Measurements from ENCODE around the gene UBL4A.

UBL4A gene

GRCh38 chrX:154481911-154482601, 4.4 kb downstream of the UBL4A start:
- no peak for DNase-seq

GRCh38 chrX:154481195-154481594, 5.2 kb downstream of the UBL4A start:
- DNase-seq: no peak

DNA sequence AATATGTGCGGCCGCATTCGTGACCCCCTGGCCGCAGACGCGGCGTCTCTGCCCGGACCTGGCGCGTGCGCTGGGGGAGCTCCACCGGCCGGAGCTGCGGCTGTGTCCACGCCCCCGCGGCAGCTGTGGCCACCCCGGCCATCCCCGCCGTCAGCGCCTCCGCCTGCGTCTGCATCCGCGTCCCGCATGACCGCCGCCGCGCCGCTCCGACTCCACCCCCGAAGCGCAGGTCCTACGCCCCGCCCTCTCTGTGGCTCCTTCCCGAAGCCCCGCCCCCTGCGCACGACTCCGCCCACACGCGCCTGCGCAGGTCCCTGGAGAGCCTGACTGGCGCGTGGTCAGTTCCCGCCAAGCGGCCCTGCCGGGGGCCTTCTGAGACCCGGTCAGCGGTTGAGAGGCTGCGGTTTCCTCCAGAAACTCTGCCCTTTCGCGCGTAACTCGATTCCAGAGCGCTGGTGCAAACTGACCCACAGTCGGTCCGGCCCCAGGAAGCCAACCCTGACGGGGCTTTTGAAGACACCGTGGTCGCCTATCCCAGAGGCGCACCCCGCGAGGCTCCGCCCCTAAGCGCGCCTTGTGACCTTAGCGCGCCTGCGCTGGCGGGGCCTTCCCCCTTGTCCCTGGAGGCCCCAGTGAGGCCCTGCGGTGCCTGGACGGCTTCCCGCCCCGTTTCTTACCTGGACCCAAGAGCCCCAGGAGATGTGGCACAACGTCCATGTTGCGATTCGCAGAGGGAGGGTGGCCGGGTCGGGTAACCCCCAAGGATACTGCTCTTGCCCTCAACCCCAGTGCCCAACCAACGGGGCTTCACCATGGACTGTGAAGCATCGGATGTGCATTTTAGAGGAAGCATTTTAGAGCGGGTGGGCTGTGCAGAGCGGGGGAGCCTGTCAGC, 7.4 kb downstream of the UBL4A start, which contains the start of gene LAGE3:
Gene LAGE3, minus strand, starts transcription at position 554 of the 895 bp plus-strand sequence. Its CDS starts 366 bp downstream, at position 188.
- peak; percentile 95 for DNase-seq

- no peak for DNase-seq
Observed at GRCh38 chrX:154477891-154478477, 8.4 kb downstream of the UBL4A start.

GRCh38 chrX:154476821-154477220, 9.6 kb downstream of the UBL4A start:
- DNase-seq: no peak

- no peak for DNase-seq
Observed at GRCh38 chrX:154473683-154474082, 12.7 kb downstream of the UBL4A start.

GRCh38 chrX:154472685-154473632, 13.5 kb downstream of the UBL4A start:
- no peak for DNase-seq

- DNase-seq: no peak
Observed at GRCh38 chrX:154471839-154472684, 14.4 kb downstream of the UBL4A start.

GRCh38 chrX:154470914-154471568, 15.4 kb downstream of the UBL4A start:
- DNase-seq: no peak

- DNase-seq: no peak
Observed at GRCh38 chrX:154470434-154470833, 16.0 kb downstream of the UBL4A start.

DNA sequence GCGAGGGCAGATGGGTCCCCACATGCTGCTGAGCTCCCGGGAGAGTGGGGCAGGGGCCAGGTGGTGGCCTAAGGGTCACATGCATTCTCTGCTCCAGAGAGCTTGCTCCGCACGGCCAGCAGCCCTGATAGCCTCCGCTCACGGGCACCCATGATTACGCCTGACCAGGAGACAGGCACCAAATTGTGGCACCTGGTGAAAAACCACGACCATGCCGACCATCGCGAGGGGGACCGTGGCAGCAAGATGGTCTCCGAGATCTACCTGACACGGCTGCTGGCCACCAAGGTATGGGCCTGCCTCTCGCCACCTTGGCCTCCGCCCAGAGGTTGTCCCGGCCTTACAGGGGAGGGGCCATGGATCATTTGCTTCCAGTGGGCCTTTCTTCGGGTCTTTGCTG, 16.5 kb downstream of the UBL4A start:
- no peak for DNase-seq

DNA sequence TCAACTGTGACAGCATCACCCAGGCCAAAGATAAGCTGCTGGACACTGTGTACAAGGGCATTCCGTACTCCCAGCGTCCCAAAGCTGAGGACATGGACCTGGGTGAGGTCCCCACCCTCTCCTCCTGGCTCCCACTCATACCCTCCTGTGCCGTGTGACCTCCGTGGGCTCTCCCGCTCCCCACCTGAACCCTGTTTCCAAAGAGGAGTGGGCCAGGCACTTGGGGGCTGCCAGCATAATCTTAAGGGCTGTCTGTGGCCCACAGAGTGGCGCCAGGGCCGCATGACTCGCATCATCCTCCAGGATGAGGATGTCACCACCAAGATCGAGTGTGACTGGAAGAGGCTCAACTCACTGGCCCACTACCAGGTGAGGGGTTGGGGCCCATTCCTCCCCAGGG, 17.3 kb downstream of the UBL4A start:
- no peak for DNase-seq

DNA sequence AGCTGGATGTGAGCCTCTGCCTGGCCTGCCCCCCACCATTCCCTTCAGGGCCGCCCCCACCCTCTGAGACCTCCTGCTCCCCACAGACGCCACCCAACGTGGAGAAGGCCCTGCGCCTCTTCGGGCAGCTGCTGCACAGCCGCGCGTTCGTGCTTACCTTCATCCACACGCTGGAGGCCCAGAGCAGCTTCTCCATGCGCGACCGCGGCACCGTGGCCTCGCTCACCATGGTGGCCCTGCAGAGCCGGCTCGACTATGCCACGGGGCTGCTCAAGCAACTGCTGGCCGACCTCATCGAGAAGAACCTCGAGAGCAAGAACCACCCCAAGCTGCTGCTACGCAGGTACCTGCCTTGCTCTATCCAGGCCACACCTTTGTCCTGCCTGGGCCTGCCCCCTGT, 18.2 kb downstream of the UBL4A start:
- DNase-seq: no peak

GRCh38 chrX:154467556-154467955, 18.9 kb downstream of the UBL4A start:
- DNase-seq: no peak

GRCh38 chrX:154466907-154467306, 19.5 kb downstream of the UBL4A start:
- no peak for DNase-seq

DNA sequence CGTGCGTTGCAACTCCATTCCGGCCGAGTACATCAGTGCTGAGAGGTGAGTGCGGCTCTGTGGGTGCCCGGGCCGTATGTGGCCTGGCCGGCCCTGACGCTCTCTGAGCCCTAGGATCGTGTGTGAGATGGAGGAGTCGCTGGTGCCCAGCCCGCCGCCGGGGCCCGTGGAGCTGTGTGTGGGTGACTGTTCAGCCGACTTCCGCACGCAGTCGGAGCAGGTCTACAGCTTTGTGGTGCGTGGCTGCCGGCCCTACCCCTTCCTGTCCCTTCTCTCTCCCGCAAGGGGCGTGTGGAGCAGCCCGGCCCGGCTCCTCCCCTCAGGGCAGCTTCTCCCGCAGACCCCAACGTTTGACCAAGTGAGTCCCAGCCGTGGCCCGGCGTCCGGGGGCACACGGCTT, 20.4 kb downstream of the UBL4A start:
- no peak for DNase-seq

DNA sequence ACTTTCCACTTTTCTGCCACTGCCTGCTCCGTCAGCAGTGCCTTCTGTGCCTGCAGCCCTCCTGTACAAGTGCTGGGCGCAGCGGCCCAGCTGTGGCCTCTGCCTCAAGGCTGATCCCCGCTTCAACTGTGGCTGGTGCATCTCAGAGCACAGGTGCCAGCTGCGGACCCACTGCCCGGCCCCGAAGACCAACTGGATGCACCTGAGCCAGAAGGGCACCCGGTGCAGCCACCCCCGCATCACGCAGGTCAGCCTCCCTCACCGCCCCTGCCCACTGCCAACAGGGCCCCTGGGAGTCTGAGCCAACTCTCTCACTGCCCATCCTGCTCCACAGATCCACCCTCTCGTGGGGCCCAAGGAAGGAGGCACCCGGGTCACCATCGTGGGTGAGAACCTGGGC, 20.8 kb downstream of the UBL4A start:
- DNase-seq: no peak

- no peak for DNase-seq
Observed at GRCh38 chrX:154464806-154465365, 21.5 kb downstream of the UBL4A start.

GRCh38 chrX:154463611-154464220, 22.7 kb downstream of the UBL4A start:
- no peak for DNase-seq

DNA sequence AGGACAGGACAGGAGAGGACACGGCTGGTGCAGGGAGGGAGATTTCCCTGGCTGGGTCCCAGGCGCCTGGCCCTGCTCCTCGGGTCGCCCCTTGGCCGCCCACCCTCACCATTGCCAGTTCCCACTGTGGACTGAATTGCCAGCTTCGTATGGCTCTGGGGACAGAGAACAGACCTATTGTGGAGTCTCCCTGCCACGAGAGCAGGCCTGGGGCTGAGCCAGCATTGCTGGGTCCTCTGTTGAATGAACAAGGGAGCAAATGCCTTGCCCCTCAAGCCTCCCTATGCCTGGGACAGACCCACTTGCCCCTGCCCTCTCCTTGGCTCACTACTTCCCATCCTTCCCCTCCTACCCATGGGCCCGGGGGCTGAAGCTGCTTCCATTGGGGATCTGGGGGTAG, 24.0 kb downstream of the UBL4A start:
- DNase-seq: no peak

All from suppressor macrophage treated with lipopolysaccharide for 4 hours (primary cell).